HepG2 (cell line): ENCODE data around the gene DBN1. TPM values are rescaled to one million over a fixed set of nuclear protein-coding genes. Genes with fewer than 3 reads are reported as not detected.
A peak's percentile ranks its signal among the peaks of the same experiment; 100 is the strongest.

Experiments used
- CAMTA2 ChIP-seq: sonication (generic); formaldehyde crosslinking; IDR thresholded peaks from 2 replicates; pipeline ENCODE4 v1.4.0; 2020; ENCODE audit warnings: mild to moderate bottlenecking, missing genetic modification reagents, borderline replicate concordance
- MBD4 ChIP-seq: IDR thresholded peaks from 2 replicates; pipeline ENCODE4 v1.6.1; 2012; ENCODE audit warnings: low read length, inconsistent platforms, borderline replicate concordance
- NR2F1 ChIP-seq, 2 experiments: fragments of 450-650 bp in 1 of 2; formaldehyde crosslinking in 1 of 2; IDR thresholded peaks; 2 replicates each; pipeline versions ENCODE4 v1.5.0 to v1.6.1; 2016 to 2020; ENCODE audit warnings: mild to moderate bottlenecking in 1 of 2, missing compliant biosample characterization in 1 of 2, missing genetic modification reagents in 1 of 2, moderate library complexity in 1 of 2
- NR2F6 ChIP-seq, 2 experiments: IDR thresholded peaks; 2 replicates each; pipeline ENCODE4 v1.6.1; 2016; ENCODE audit warnings: antibody characterized with exemption in 1 of 2, mild to moderate bottlenecking in 1 of 2
- ZNF136 ChIP-seq: sonication (generic); formaldehyde crosslinking; IDR thresholded peaks from 2 replicates; pipeline ENCODE4 v1.8.1; 2022; ENCODE audit warnings: low read depth, mild to moderate bottlenecking, moderate library complexity, missing genetic modification reagents
- ZNF20 ChIP-seq: sonication (generic); formaldehyde crosslinking; IDR thresholded peaks from 2 replicates; pipeline ENCODE4 v1.4.0; 2020; ENCODE audit warnings: mild to moderate bottlenecking, moderate library complexity, missing genetic modification reagents
- ZNF317 ChIP-seq: sonication (generic); formaldehyde crosslinking; IDR thresholded peaks from 2 replicates; pipeline ENCODE4 v1.5.0; 2020; ENCODE audit warnings: mild to moderate bottlenecking, missing genetic modification reagents
- ZNF496 ChIP-seq: sonication (generic); formaldehyde crosslinking; IDR thresholded peaks from 2 replicates; pipeline ENCODE4 v1.8.1; 2023; ENCODE audit warnings: mild to moderate bottlenecking, moderate library complexity, missing genetic modification reagents; ENCODE audit not compliant: insufficient replicate concordance
- ZNF543 ChIP-seq: sonication (generic); formaldehyde crosslinking; IDR thresholded peaks from 2 replicates; pipeline ENCODE4 v1.4.0; 2020; ENCODE audit warnings: mild to moderate bottlenecking, missing genetic modification reagents
- ZSCAN30 ChIP-seq: sonication (generic); formaldehyde crosslinking; IDR thresholded peaks from 2 replicates; pipeline ENCODE4 v1.5.0; 2020; ENCODE audit warnings: mild to moderate bottlenecking, missing genetic modification reagents
- polyA plus RNA-seq, 8 experiments: library from polyadenylated mRNA; depleted of rRNA in 3 of 8; stranded (reverse) in 7 of 8; unstranded in 1 of 8; fragments of >200 nt; fragmentation: Illumina TruSeq in 4 of 8; extraction: Trizol in 4 of 8; gene quantifications; 2 replicates each; pipeline versions ENCODE4 v1.2.1 to v1.2.3, GENCODE V29; 2011 to 2016; ENCODE audit warnings: low read depth in 4 of 8, missing spikeins in 1 of 8, mixed read lengths in 1 of 8; ENCODE audit not compliant: insufficient read depth in 1 of 8
- total RNA-seq, 5 experiments: library from RNA; depleted of rRNA; stranded (reverse); fragments of >200 nt; fragmentation: Illumina TruSeq; extraction: Trizol; gene quantifications; 2 replicates each; pipeline ENCODE4 v1.2.3, GENCODE V29; 2016; ENCODE audit warnings: low read depth in 1 of 5
- TF ChIP-seq, protein P1 (sequence below), 2 experiments: sonication (generic) in 1 of 2; formaldehyde crosslinking in 1 of 2; IDR thresholded peaks; 2 replicates each; pipeline versions ENCODE4 v1.6.1 to v1.9.0; 2014 to 2022; ENCODE audit warnings: antibody characterized with exemption in 1 of 2, borderline replicate concordance in 1 of 2, inconsistent platforms in 1 of 2, low read depth in 1 of 2, missing genetic modification reagents in 1 of 2
- TF ChIP-seq, protein P2 (sequence below): IDR thresholded peaks from 2 replicates; pipeline ENCODE4 v1.6.1; 2016; ENCODE audit warnings: low read depth
- TF ChIP-seq, protein P3 (sequence below): IDR thresholded peaks from 2 replicates; pipeline ENCODE4 v1.6.1; 2016; ENCODE audit warnings: low read depth, borderline replicate concordance
- TF ChIP-seq, protein P4 (sequence below): sonication (generic); formaldehyde crosslinking; IDR thresholded peaks from 2 replicates; pipeline ENCODE4 v1.4.0; 2020; ENCODE audit warnings: mild to moderate bottlenecking, missing genetic modification reagents
- TF ChIP-seq, protein P5 (sequence below): IDR thresholded peaks from 2 replicates; pipeline ENCODE4 v1.4.0; 2020; ENCODE audit warnings: mild to moderate bottlenecking, missing genetic modification reagents

Gene DBN1
- total and polyA plus RNA-seq, 2 of the 13 experiments (the other 11 are each of a cell fraction or from before 2014, with no cell fraction given): 27.0 to 37.3 TPM

DNA sequence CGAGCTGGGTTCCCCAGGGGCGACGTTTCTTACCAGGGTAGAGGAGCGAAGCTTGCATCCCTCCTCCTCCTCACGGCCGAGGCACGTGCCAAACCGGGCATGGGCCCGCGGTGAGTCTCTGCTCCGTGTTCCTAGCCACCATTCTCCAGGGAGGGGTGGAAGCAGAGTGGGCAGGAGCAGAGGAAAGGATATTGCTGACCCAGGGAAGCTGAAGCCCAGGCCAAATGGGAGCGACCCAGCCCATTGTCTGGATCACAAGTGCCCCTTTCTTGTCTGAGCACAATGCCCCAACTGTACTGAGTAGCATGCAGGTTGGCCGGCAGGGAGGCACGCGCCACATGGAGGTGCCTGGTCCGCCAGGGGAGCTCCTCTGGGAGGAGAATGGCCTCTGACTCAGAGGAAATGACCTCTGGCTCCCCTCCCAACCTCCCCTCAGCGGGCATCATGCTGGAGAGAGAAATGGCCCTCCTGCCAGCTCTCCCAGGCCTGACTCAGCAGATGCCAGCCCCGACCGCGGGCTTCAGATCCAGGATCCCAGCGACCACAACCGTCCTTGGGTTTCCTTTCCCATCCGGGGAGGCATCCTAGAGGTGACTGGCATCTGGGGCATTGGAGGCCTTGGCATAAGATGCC, 25.7 kb downstream of the DBN1 start (continued):
- TF ChIP-seq, protein P1, sequence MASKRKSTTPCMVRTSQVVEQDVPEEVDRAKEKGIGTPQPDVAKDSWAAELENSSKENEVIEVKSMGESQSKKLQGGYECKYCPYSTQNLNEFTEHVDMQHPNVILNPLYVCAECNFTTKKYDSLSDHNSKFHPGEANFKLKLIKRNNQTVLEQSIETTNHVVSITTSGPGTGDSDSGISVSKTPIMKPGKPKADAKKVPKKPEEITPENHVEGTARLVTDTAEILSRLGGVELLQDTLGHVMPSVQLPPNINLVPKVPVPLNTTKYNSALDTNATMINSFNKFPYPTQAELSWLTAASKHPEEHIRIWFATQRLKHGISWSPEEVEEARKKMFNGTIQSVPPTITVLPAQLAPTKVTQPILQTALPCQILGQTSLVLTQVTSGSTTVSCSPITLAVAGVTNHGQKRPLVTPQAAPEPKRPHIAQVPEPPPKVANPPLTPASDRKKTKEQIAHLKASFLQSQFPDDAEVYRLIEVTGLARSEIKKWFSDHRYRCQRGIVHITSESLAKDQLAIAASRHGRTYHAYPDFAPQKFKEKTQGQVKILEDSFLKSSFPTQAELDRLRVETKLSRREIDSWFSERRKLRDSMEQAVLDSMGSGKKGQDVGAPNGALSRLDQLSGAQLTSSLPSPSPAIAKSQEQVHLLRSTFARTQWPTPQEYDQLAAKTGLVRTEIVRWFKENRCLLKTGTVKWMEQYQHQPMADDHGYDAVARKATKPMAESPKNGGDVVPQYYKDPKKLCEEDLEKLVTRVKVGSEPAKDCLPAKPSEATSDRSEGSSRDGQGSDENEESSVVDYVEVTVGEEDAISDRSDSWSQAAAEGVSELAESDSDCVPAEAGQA (IDR thresholded peaks at IDR 0.05; ENCODE audit: low read depth): peak; percentile 42; the same call in 1 of the 2 replicates
- TF ChIP-seq, protein P1 (CRISPR knock-in tag; IDR thresholded peaks at IDR 0.05; ENCODE audit: borderline replicate concordance): no peak
- peak; percentile 96 for TF ChIP-seq ZNF543 (CRISPR knock-in tag)
- TF ChIP-seq CAMTA2 (CRISPR knock-in tag): no peak
- TF ChIP-seq ZNF20: no peak
- TF ChIP-seq, protein P2, sequence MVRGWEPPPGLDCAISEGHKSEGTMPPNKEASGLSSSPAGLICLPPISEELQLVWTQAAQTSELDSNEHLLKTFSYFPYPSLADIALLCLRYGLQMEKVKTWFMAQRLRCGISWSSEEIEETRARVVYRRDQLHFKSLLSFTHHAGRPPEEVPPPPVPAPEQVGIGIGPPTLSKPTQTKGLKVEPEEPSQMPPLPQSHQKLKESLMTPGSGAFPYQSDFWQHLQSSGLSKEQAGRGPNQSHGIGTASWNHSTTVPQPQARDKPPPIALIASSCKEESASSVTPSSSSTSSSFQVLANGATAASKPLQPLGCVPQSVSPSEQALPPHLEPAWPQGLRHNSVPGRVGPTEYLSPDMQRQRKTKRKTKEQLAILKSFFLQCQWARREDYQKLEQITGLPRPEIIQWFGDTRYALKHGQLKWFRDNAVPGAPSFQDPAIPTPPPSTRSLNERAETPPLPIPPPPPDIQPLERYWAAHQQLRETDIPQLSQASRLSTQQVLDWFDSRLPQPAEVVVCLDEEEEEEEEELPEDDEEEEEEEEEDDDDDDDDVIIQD: no peak
- TF ChIP-seq NR2F6 (IDR thresholded peaks at IDR 0.05): peak; percentile 89
- TF ChIP-seq NR2F6 (CRISPR knock-in tag; IDR thresholded peaks at IDR 0.05): peak; percentile 93
- TF ChIP-seq, protein P3, sequence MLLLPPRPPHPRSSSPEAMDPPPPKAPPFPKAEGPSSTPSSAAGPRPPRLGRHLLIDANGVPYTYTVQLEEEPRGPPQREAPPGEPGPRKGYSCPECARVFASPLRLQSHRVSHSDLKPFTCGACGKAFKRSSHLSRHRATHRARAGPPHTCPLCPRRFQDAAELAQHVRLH: 0 out of 2 replicates have a peak, but pooled peaks have one; percentile 33
- TF ChIP-seq MBD4: no peak
- TF ChIP-seq ZNF496 (CRISPR knock-in tag): no peak
- TF ChIP-seq, protein P4, sequence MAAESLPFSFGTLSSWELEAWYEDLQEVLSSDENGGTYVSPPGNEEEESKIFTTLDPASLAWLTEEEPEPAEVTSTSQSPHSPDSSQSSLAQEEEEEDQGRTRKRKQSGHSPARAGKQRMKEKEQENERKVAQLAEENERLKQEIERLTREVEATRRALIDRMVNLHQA (CRISPR knock-in tag): no peak
- no peak for TF ChIP-seq ZSCAN30 (CRISPR knock-in tag)
- TF ChIP-seq ZNF136 (CRISPR knock-in tag): no peak
- TF ChIP-seq, protein P5, sequence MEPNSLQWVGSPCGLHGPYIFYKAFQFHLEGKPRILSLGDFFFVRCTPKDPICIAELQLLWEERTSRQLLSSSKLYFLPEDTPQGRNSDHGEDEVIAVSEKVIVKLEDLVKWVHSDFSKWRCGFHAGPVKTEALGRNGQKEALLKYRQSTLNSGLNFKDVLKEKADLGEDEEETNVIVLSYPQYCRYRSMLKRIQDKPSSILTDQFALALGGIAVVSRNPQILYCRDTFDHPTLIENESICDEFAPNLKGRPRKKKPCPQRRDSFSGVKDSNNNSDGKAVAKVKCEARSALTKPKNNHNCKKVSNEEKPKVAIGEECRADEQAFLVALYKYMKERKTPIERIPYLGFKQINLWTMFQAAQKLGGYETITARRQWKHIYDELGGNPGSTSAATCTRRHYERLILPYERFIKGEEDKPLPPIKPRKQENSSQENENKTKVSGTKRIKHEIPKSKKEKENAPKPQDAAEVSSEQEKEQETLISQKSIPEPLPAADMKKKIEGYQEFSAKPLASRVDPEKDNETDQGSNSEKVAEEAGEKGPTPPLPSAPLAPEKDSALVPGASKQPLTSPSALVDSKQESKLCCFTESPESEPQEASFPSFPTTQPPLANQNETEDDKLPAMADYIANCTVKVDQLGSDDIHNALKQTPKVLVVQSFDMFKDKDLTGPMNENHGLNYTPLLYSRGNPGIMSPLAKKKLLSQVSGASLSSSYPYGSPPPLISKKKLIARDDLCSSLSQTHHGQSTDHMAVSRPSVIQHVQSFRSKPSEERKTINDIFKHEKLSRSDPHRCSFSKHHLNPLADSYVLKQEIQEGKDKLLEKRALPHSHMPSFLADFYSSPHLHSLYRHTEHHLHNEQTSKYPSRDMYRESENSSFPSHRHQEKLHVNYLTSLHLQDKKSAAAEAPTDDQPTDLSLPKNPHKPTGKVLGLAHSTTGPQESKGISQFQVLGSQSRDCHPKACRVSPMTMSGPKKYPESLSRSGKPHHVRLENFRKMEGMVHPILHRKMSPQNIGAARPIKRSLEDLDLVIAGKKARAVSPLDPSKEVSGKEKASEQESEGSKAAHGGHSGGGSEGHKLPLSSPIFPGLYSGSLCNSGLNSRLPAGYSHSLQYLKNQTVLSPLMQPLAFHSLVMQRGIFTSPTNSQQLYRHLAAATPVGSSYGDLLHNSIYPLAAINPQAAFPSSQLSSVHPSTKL: peak; percentile 70
- peak; percentile 76 for TF ChIP-seq ZNF317 (CRISPR knock-in tag)
- peak; percentile 65 to 86; a peak in 3 of 4 replicates for TF ChIP-seq NR2F1 (CRISPR knock-in tag; IDR thresholded peaks at IDR 0.05)
